Cardiac muscle cell (in vitro differentiated cells and primary cell): ENCODE data around the gene ZNF80. TPM values are rescaled to one million over a fixed set of nuclear protein-coding genes. Genes with fewer than 3 reads are reported as not detected.

Experiments used
- DNase-seq, 2 donors: peaks; one replicate each; pipeline versions ENCODE4 v3.0.0 to v3.0.0-alpha.2; 2010 to 2017; ENCODE audit warnings: low read depth in 1 of 2, low spot score in 1 of 2
- H3K27ac ChIP-seq: fragments of 200-600 bp; sonication (generic); 2 replicates; pipeline ENCODE4 v1.5.1; 2016
- H3K27me3 ChIP-seq: fragments of 200-600 bp; sonication (generic); 2 replicates; pipeline ENCODE4 v1.6.0; 2016; ENCODE audit warnings: control low read depth
- H3K36me3 ChIP-seq: fragments of 200-600 bp; sonication (generic); 2 replicates; pipeline ENCODE4 v1.5.1; 2016; ENCODE audit warnings: control low read depth
- H3K4me1 ChIP-seq: fragments of 200-600 bp; sonication (generic); 2 replicates; pipeline ENCODE4 v1.8.1; 2017; ENCODE audit warnings: low read depth, mild to moderate bottlenecking, mixed run types
- H3K4me3 ChIP-seq: fragments of 200-600 bp; sonication (generic); 2 replicates; pipeline ENCODE4 v1.5.1; 2016; ENCODE audit warnings: mild to moderate bottlenecking
- H3K9me3 ChIP-seq: fragments of 200-600 bp; sonication (generic); 2 replicates; pipeline ENCODE4 v1.5.1; 2017; ENCODE audit warnings: low read depth, mild to moderate bottlenecking, control low read depth
- polyA plus RNA-seq: library from polyadenylated mRNA; unstranded; fragments of >200 nt; fragmentation: Nextera tagmentation; extraction: Ambion mirVana; gene quantifications from 2 replicates; pipeline ENCODE4 v1.2.1, GENCODE V29; 2016
- total RNA-seq: library from RNA; depleted of rRNA; stranded (reverse); fragments of >200 nt; gene quantifications from 2 replicates; pipeline ENCODE4 v1.2.3, GENCODE V29; 2016
- TF ChIP-seq, protein P1 (sequence below): IDR thresholded peaks from 2 replicates; pipeline ENCODE4 v1.5.1; 2012; ENCODE audit warnings: low read depth, mild to moderate bottlenecking, low read length

Gene ZNF80
- total and polyA plus RNA-seq, 2 experiments from 2014 or later, result not detected

DNA sequence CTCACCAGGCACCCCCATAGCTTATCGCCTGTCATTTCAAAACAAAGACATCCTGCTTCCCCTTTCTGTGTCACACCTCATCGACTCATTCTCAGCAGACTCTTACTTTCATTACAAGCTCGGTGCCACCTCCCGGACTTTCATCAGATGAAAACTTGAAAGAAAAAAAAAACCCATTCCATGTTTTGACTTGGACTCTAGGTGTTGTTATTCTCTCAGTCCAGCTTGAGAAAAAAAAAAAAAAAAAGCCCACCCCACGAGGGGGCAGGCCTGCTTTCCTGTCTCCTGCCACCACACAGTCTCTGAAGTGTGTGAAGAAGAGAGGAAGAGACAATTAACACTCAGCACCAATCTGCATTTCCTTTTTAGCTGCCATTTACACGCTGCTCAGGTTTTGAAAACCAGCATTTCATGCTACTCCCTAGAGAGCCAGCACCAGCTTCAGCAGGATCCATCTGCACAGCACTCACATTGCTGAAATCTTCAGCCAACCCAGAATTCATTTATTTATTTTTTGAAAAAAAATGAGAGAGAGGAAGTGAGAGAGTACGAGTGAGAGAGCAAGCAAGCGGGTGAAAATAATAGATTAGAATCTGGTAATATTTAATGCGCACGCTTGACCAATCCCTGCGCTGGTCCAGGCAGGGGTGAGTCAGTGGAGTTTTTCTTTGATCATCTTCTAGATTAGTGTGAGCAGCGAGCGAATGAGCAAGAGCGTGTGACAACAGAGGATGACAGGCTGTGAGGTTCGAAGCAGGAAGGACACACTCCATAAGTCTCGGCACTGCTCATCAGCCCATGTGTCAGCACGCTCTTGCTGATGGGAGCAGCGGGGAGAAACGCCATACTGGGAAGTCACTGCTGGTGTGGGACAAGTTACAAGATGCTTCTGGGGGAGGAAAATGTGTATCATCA, 23.5 kb downstream of the ZNF80 start:
- H3K27me3 ChIP-seq, result no peaks in the 10 kb centered on the region
- peak; percentile 5 to 60 for DNase-seq
- no peak overlapping the region for H3K4me3 ChIP-seq
- H3K27ac ChIP-seq, result no peak overlapping the region
- H3K4me1 ChIP-seq, result no peaks in the 10 kb centered on the region
- H3K36me3 ChIP-seq, result no peaks in the 10 kb centered on the region
- no peaks in the 10 kb centered on the region for H3K9me3 ChIP-seq
- TF ChIP-seq, protein P1, sequence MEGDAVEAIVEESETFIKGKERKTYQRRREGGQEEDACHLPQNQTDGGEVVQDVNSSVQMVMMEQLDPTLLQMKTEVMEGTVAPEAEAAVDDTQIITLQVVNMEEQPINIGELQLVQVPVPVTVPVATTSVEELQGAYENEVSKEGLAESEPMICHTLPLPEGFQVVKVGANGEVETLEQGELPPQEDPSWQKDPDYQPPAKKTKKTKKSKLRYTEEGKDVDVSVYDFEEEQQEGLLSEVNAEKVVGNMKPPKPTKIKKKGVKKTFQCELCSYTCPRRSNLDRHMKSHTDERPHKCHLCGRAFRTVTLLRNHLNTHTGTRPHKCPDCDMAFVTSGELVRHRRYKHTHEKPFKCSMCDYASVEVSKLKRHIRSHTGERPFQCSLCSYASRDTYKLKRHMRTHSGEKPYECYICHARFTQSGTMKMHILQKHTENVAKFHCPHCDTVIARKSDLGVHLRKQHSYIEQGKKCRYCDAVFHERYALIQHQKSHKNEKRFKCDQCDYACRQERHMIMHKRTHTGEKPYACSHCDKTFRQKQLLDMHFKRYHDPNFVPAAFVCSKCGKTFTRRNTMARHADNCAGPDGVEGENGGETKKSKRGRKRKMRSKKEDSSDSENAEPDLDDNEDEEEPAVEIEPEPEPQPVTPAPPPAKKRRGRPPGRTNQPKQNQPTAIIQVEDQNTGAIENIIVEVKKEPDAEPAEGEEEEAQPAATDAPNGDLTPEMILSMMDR, result peak; percentile 8

GRCh38 chr3:114213292-114213626, 24.1 kb downstream of the ZNF80 start:
- Histone ChIP-seq H3K27ac (no peak overlapping the region), H3K9me3 (no peaks in the 10 kb centered on the region), H3K36me3 (no peaks in the 10 kb centered on the region), H3K4me3 (no peak overlapping the region), H3K4me1 (no peaks in the 10 kb centered on the region), H3K27me3 (no peaks in the 10 kb centered on the region)
- peak in 1 of 2 donors; percentile 48 for DNase-seq
- TF ChIP-seq, protein P1, result no peak

DNA sequence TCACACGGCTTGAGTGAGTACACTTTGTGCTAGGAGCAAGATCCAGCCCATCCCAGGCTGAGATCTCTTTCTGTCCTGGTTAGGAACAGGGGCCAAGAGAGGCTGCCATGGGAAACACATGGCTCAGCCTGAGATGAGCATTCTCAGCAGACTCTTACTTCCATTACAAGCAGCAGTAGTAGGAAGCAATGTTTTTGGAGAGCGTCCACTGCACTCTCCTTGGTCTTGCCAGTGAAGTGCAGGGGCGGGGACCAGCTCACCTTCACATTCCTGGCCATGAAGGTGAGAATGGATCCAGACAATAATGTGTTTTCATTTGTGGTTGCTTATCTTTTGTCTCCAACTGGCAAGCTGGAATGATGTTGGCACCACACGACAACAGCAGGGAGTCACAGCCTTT, 24.7 kb downstream of the ZNF80 start:
- no peaks in the 10 kb centered on the region for H3K4me1 ChIP-seq
- no peak overlapping the region for H3K27ac ChIP-seq
- H3K9me3 ChIP-seq, result no peaks in the 10 kb centered on the region
- TF ChIP-seq, protein P1, result no peak
- no peak overlapping the region for H3K4me3 ChIP-seq
- no peaks in the 10 kb centered on the region for H3K36me3 ChIP-seq
- DNase-seq, result no peak
- no peaks in the 10 kb centered on the region for H3K27me3 ChIP-seq

DNA sequence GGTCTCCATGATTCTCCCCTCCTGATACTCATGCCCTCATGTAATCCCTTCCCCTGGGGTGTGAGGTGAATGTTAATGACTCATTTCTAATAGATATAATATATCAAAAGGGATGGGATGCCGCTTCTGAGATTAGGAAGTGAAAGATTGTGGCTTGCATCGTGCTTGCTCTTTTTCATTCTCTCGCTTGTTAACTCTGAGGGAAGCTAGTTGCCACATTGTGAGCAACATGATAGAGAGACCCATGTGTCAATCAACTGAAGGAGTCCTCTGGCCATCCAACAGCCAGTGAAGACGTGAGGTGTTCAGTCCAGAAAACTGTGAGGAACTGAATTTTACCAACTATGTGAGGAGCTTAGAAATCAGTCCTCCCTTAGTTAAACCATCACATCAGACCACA, 29.6 kb downstream of the ZNF80 start:
- no peak overlapping the region for H3K4me3 ChIP-seq
- H3K4me1 ChIP-seq, result no peaks in the 10 kb centered on the region
- no peaks in the 10 kb centered on the region for H3K9me3 ChIP-seq
- no peak overlapping the region for H3K27ac ChIP-seq
- no peaks in the 10 kb centered on the region for H3K36me3 ChIP-seq
- no peaks in the 10 kb centered on the region for H3K27me3 ChIP-seq
- DNase-seq, result no peak
- TF ChIP-seq, protein P1, result no peak

DNA sequence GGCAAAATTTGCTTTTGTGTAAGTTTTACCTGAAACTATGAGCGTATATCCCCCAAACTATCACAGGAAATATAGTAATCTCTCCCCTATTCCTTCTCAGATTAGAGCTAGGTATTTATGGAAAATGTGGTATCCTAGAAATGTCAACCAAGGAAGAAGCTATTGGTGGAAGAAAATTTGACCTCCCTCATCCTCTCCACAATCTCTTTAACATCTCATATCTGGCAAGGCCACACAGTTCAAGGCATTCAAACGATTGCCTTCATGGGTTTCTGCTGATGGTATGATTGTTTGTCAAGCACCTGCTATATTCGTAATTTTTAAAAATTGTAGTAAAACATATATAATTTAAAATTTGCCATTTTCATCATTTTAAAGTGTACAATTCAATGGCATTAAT, 31.0 kb downstream of the ZNF80 start:
- H3K9me3 ChIP-seq, result no peaks in the 10 kb centered on the region
- H3K4me1 ChIP-seq, result no peaks in the 10 kb centered on the region
- no peaks in the 10 kb centered on the region for H3K27me3 ChIP-seq
- DNase-seq, result no peak
- TF ChIP-seq, protein P1, result no peak
- H3K27ac ChIP-seq, result no peak overlapping the region
- no peak overlapping the region for H3K4me3 ChIP-seq
- H3K36me3 ChIP-seq, result no peaks in the 10 kb centered on the region
